HepG2 (cell line): ENCODE measurements around the gene INTS14. TPM values are rescaled to one million over a fixed set of nuclear protein-coding genes. Genes with fewer than 3 reads are reported as not detected.

Source experiments
- ARNTL ChIP-seq: sonication (generic); formaldehyde crosslinking; IDR thresholded peaks from 2 replicates; pipeline ENCODE4 v1.4.0; 2020; ENCODE audit warnings: mild to moderate bottlenecking, missing genetic modification reagents
- DMTF1 ChIP-seq: sonication (generic); formaldehyde crosslinking; IDR thresholded peaks from 2 replicates; pipeline ENCODE4 v1.4.0; 2020; ENCODE audit warnings: mild to moderate bottlenecking, missing genetic modification reagents
- GMEB2 ChIP-seq: IDR thresholded peaks from 2 replicates; pipeline ENCODE4 v1.6.1; 2016; ENCODE audit warnings: missing biosample characterization, missing genetic modification reagents, low read depth
- HMG20B ChIP-seq: conservative IDR thresholded peaks from 2 replicates; pipeline ENCODE4 v1.6.1; 2016; ENCODE audit warnings: missing genetic modification reagents, missing compliant biosample characterization
- ISL2 ChIP-seq: sonication (generic); formaldehyde crosslinking; IDR thresholded peaks from 2 replicates; pipeline ENCODE4 v1.5.0; 2020; ENCODE audit warnings: missing genetic modification reagents
- KDM2A ChIP-seq: sonication (generic); formaldehyde crosslinking; IDR thresholded peaks from 2 replicates; pipeline ENCODE4 v1.4.0; 2020; ENCODE audit warnings: low read depth, missing genetic modification reagents, borderline replicate concordance
- KLF6 ChIP-seq: IDR thresholded peaks from 2 replicates; pipeline ENCODE4 v1.8.0; 2016; ENCODE audit warnings: missing biosample characterization, missing genetic modification reagents
- PAX8 ChIP-seq: sonication (generic); formaldehyde crosslinking; IDR thresholded peaks from 2 replicates; pipeline ENCODE4 v1.8.0; 2022; ENCODE audit warnings: mild to moderate bottlenecking, missing genetic modification reagents, borderline replicate concordance
- RAD51 ChIP-seq: fragments of 450-650 bp; IDR thresholded peaks from 2 replicates; pipeline ENCODE4 v1.6.1; 2016; ENCODE audit warnings: borderline replicate concordance
- RARA ChIP-seq: IDR thresholded peaks from 2 replicates; pipeline ENCODE4 v1.6.1; 2016; ENCODE audit warnings: missing genetic modification reagents, missing compliant biosample characterization
- RARG ChIP-seq: sonication (generic); formaldehyde crosslinking; IDR thresholded peaks from 2 replicates; pipeline ENCODE4 v1.4.0; 2020; ENCODE audit warnings: low read depth, mild to moderate bottlenecking, missing genetic modification reagents
- REPIN1 ChIP-seq: sonication (generic); formaldehyde crosslinking; IDR thresholded peaks from 2 replicates; pipeline ENCODE4 v1.8.0; 2022; ENCODE audit warnings: missing genetic modification reagents, low read depth, mild to moderate bottlenecking, borderline replicate concordance
- SRSF9 ChIP-seq: fragments of 200-400 bp; formaldehyde crosslinking; IDR thresholded peaks from 2 replicates; pipeline ENCODE4 v1.6.1; 2018; ENCODE audit warnings: borderline replicate concordance, mild to moderate bottlenecking, low read depth, low read length; ENCODE audit not compliant: insufficient read depth, poor library complexity, severe bottlenecking
- TBX2 ChIP-seq: sonication (generic); formaldehyde crosslinking; IDR thresholded peaks from 2 replicates; pipeline ENCODE4 v1.5.0; 2020; ENCODE audit warnings: missing genetic modification reagents, mild to moderate bottlenecking, borderline replicate concordance
- ZBTB14 ChIP-seq: sonication (generic); formaldehyde crosslinking; IDR thresholded peaks from 2 replicates; pipeline ENCODE4 v1.4.0; 2020; ENCODE audit warnings: missing genetic modification reagents
- ZFX ChIP-seq: sonication (generic); formaldehyde crosslinking; IDR thresholded peaks from 2 replicates; pipeline ENCODE4 v1.4.0; 2020; ENCODE audit warnings: mild to moderate bottlenecking, low read depth, missing genetic modification reagents, moderate library complexity
- ZNF207 ChIP-seq: fragments of 450-650 bp; IDR thresholded peaks from 2 replicates; pipeline ENCODE4 v1.6.1; 2016; ENCODE audit warnings: antibody characterized with exemption, borderline replicate concordance
- ZNF264 ChIP-seq: sonication (generic); formaldehyde crosslinking; IDR thresholded peaks from 2 replicates; pipeline ENCODE4 v1.4.0; 2020; ENCODE audit warnings: missing genetic modification reagents
- ZNF331 ChIP-seq: sonication (generic); formaldehyde crosslinking; IDR thresholded peaks from 2 replicates; pipeline ENCODE4 v1.4.0; 2020; ENCODE audit warnings: missing genetic modification reagents
- ZNF350 ChIP-seq: sonication (generic); formaldehyde crosslinking; IDR thresholded peaks from 2 replicates; pipeline ENCODE4 v1.4.0; 2020; ENCODE audit warnings: mild to moderate bottlenecking, low read depth, missing genetic modification reagents, borderline replicate concordance
- ZNF704 ChIP-seq: sonication (generic); formaldehyde crosslinking; IDR thresholded peaks from 2 replicates; pipeline ENCODE4 v1.8.1; 2023; ENCODE audit warnings: mild to moderate bottlenecking, inconsistent platforms, moderate library complexity, missing genetic modification reagents, borderline replicate concordance
- ZNF766 ChIP-seq: sonication (generic); formaldehyde crosslinking; IDR thresholded peaks from 2 replicates; pipeline ENCODE4 v1.5.0; 2020; ENCODE audit warnings: missing genetic modification reagents, borderline replicate concordance
- ZSCAN31 ChIP-seq: sonication (generic); formaldehyde crosslinking; IDR thresholded peaks from 2 replicates; pipeline ENCODE4 v1.5.0; 2020; ENCODE audit warnings: low read depth, mild to moderate bottlenecking, missing genetic modification reagents
- polyA plus RNA-seq, 8 experiments: library from polyadenylated mRNA; depleted of rRNA in 3 of 8; stranded (reverse) in 7 of 8; unstranded in 1 of 8; fragments of >200 nt; fragmentation: Illumina TruSeq in 4 of 8; extraction: Trizol in 4 of 8; gene quantifications; 2 replicates each; pipeline versions ENCODE4 v1.2.1 to v1.2.3, GENCODE V29; 2011 to 2016; ENCODE audit warnings: low read depth in 4 of 8, missing spikeins in 1 of 8, mixed read lengths in 1 of 8; ENCODE audit not compliant: insufficient read depth in 1 of 8
- total RNA-seq, 5 experiments: library from RNA; depleted of rRNA; stranded (reverse); fragments of >200 nt; fragmentation: Illumina TruSeq; extraction: Trizol; gene quantifications; 2 replicates each; pipeline ENCODE4 v1.2.3, GENCODE V29; 2016; ENCODE audit warnings: low read depth in 1 of 5

Gene INTS14
- total and polyA plus RNA-seq, 2 of the 13 experiments (the other 11 are each of a cell fraction or from before 2014, with no cell fraction given), result 41.4 to 52.0 TPM

GRCh38 chr15:65530318-65531111 is 80.4 kb downstream of the INTS14 start, which contains the start of gene HACD3 (continued):
- no peak for TF ChIP-seq DMTF1
- peak; percentile 95; the same call in 1 of the 2 replicates for TF ChIP-seq ZNF704 (CRISPR knock-in tag)
- no peak for TF ChIP-seq RAD51
- TF ChIP-seq ISL2, result peak; percentile 60; the same call in 1 of the 2 replicates
- TF ChIP-seq ZNF207, result no peak
- peak; percentile 82; the same call in 1 of the 2 replicates for TF ChIP-seq TBX2
- TF ChIP-seq SRSF9, result no peak
- peak; percentile 24 for TF ChIP-seq RARA (CRISPR knock-in tag)
- TF ChIP-seq REPIN1 (CRISPR knock-in tag), result no peak
- peak; percentile 79; the same call in 1 of the 2 replicates for TF ChIP-seq ARNTL (CRISPR knock-in tag)
- TF ChIP-seq ZNF350, result peak; percentile 89
- TF ChIP-seq RARG (CRISPR knock-in tag), result no peak
- no peak for TF ChIP-seq GMEB2 (CRISPR knock-in tag)
- no peak; the same call in 1 of the 2 replicates for TF ChIP-seq HMG20B
- TF ChIP-seq ZBTB14 (CRISPR knock-in tag), result peak; percentile 78
- TF ChIP-seq ZNF766 (CRISPR knock-in tag), result peak; percentile 87
- TF ChIP-seq PAX8 (CRISPR knock-in tag), result peak; percentile 97; the same call in 1 of the 2 replicates
- TF ChIP-seq ZFX (CRISPR knock-in tag), result peak; percentile 99
- TF ChIP-seq ZNF331 (CRISPR knock-in tag), result peak; percentile 57
- peak; percentile 59; the same call in 1 of the 2 replicates for TF ChIP-seq ZNF264 (CRISPR knock-in tag)
- TF ChIP-seq KLF6 (CRISPR knock-in tag), result peak; percentile 84
- peak; percentile 87 for TF ChIP-seq KDM2A (CRISPR knock-in tag)
- TF ChIP-seq ZSCAN31 (CRISPR knock-in tag), result peak; percentile 78; the same call in 1 of the 2 replicates
